Aorta (tissue), 5 donors: ENCODE results near the gene TK2. TPM values are rescaled to one million over a fixed set of nuclear protein-coding genes. Genes with fewer than 3 reads are reported as not detected.
A peak's percentile ranks its signal among the peaks of the same experiment; 100 is the strongest.

ENCODE experiments used
- ATAC-seq: fragments of 200-7000 bp; cut with Tn5 transposase; one replicate; pipeline ENCODE4 v1.9.1; 2022; ENCODE audit warnings: moderate library complexity; ENCODE audit not compliant: low FRiP score
- DNase-seq, 2 donors: peaks; one replicate each; pipeline ENCODE4 v3.0.0-alpha.2; 2020
- H3K27ac ChIP-seq, 2 donors: one replicate each; pipeline ENCODE4 v1.5.1; 2013; ENCODE audit warnings: low read length in 2 of 2, mild to moderate bottlenecking in 2 of 2, moderate library complexity in 2 of 2, control low read depth in 1 of 2, inconsistent platforms in 1 of 2, low read depth in 1 of 2
- H3K27me3 ChIP-seq, 2 donors: one replicate each; pipeline ENCODE4 v1.6.1; 2013; ENCODE audit warnings: control low read depth in 1 of 2, low read length in 1 of 2, mild to moderate bottlenecking in 1 of 2, moderate library complexity in 1 of 2; ENCODE audit not compliant: insufficient read depth in 2 of 2, control insufficient read depth in 1 of 2
- H3K36me3 ChIP-seq, 2 donors: one replicate each; pipeline ENCODE4 v1.6.1; 2013; ENCODE audit warnings: control low read depth in 1 of 2, low read length in 1 of 2, mild to moderate bottlenecking in 1 of 2; ENCODE audit not compliant: insufficient read depth in 2 of 2, control insufficient read depth in 1 of 2
- H3K4me1 ChIP-seq, 2 donors: one replicate each; pipeline ENCODE4 v1.6.1; 2013; ENCODE audit warnings: low read length in 2 of 2, control low read depth in 1 of 2, mild to moderate bottlenecking in 1 of 2, moderate library complexity in 1 of 2; ENCODE audit not compliant: insufficient read depth in 2 of 2, control insufficient read depth in 1 of 2
- H3K4me3 ChIP-seq, 2 donors: one replicate each; pipeline ENCODE4 v1.5.1; 2013; ENCODE audit warnings: low read length in 2 of 2, control low read depth in 1 of 2, mild to moderate bottlenecking in 1 of 2
- H3K9me3 ChIP-seq: one replicate; pipeline ENCODE4 v1.6.1; 2013; ENCODE audit warnings: mild to moderate bottlenecking, low read length; ENCODE audit not compliant: control insufficient read depth
- WGBS, 2 donors: extraction: QIAGEN DNeasy Blood & Tissue Kit; methylation state at CpG; one replicate each; pipeline ENCODE4 v1.1.7; 2013; 5-methylcytosine and 5-hydroxymethylcytosine counted together
- intact Hi-C, 2 donors: fragments of 100-400 bp; cut with DNase I; formaldehyde crosslinking; loops; one replicate each; pipeline versions ENCODE4 v1.14.2 to v1.15.0; 2022
- polyA plus RNA-seq, 2 donors: library from polyadenylated mRNA; stranded (reverse); fragments of 200-250 nt; gene quantifications; one replicate each; pipeline ENCODE4 v1.2.3, GENCODE V29; 2013
- total RNA-seq, 2 donors: library from RNA; stranded (reverse); fragmentation: NEBNext Ultra II Directional; extraction: Animal tissue kit (Norgen Biotek cat#: 25700); gene quantifications; one replicate each; pipeline ENCODE4 v1.2.1, GENCODE V29; 2021
- donor health status: healthy with polysubstance abuse.
- donor health status: Bipolar disorder and iron deficiency.
- donor health status: DM: no; HTN: no; CAD: no.
- donor health status: DM: no; HTN: no; CAD: no.
- donor health status: DM: yes; HTN: yes; CAD: no.

The TK2 gene
- total and polyA plus RNA-seq, 4 donors: 18.9 to 43.4 (median 28.9) TPM

DNA sequence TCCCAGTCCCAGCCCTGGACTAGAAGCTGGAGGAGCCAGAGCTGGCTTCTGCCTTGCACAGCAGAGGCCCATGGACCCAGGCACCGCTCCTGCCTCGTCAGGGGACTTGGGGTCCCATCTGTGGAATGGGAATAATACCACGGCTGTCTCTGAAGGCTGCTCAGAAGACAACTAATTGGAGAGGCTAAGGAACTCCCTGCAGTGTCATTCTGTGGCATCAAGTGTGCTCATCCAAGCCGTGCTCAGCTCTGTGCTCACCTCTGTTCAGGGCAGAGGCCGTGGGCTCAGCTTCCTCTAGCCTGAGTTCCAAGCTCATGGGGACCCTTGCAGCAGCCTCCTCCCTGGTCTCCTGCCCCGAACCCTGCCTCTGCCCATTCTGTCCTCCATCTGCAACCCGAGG, 91.1 kb downstream of the TK2 start:
- intact Hi-C loops: no loop called here
- ATAC-seq (no peak), DNase-seq (peak in 1 of 2 donors; percentile 61)
- no peaks in the 10 kb centered on the region for H3K4me1 ChIP-seq
- H3K9me3 ChIP-seq: no peaks in the 10 kb centered on the region
- no peaks in the 10 kb centered on the region for H3K27me3 ChIP-seq
- H3K27ac ChIP-seq: no peak overlapping the region
- 77 to 83% methylated on average over 7 of the region's 7 CpGs for WGBS, 2 donors
- H3K36me3 ChIP-seq: no peaks in the 10 kb centered on the region
- no peak overlapping the region for H3K4me3 ChIP-seq

- H3K9me3 ChIP-seq: no peaks in the 10 kb centered on the region
- no peaks in the 10 kb centered on the region for H3K36me3 ChIP-seq
- H3K27me3 ChIP-seq: no peaks in the 10 kb centered on the region
- WGBS, 2 donors: 88 to 95% methylated on average over 5 of the region's 5 CpGs
- intact Hi-C loops: no loop called here
- H3K4me1 ChIP-seq: no peaks in the 10 kb centered on the region
- ATAC-seq (no peak), DNase-seq (peak in 1 of 2 donors; percentile 9)
- no peak overlapping the region for H3K27ac ChIP-seq
- no peak overlapping the region for H3K4me3 ChIP-seq
Observed at GRCh38 chr16:66458292-66458691, 91.6 kb downstream of the TK2 start.

Other genes starting within 250 kb of the TK2 start
- 10 to 100 TPM; 38.2 to 97.5 TPM for gene CDH5, start 183.4 kb downstream of the TK2 start, total RNA-seq
- 1 to 10 TPM; 1.5 to 3.6 TPM for gene CDH5, start 183.4 kb downstream of the TK2 start, polyA plus RNA-seq
- 1 to 10 TPM in 1 of 2 donors, under 1 TPM in 1; 0.16 to 1.8 TPM for gene BEAN1, start 122.8 kb downstream of the TK2 start, total RNA-seq
- gene BEAN1, start 122.8 kb downstream of the TK2 start, polyA plus RNA-seq: under 1 TPM; 0.13 to 0.77 TPM
- 10 to 100 TPM; 23.4 to 44.4 TPM for gene CKLF, start 2.5 kb upstream of the TK2 start, total RNA-seq
- gene CKLF, start 2.5 kb upstream of the TK2 start, polyA plus RNA-seq: 10 to 100 TPM; 19.9 to 45.0 TPM
- 1 to 10 TPM; 1.7 to 7.3 TPM for gene CMTM1, start 16.3 kb upstream of the TK2 start, total RNA-seq
- gene CMTM1, start 16.3 kb upstream of the TK2 start, polyA plus RNA-seq: 1 to 10 TPM in 1 of 2 donors, not detected in 1; 2.6 TPM
- gene CMTM2, start 29.3 kb upstream of the TK2 start, total RNA-seq: 1 to 10 TPM in 1 of 2 donors, not detected in 1; 1.3 TPM
- not detected for gene CMTM2, start 29.3 kb upstream of the TK2 start, polyA plus RNA-seq
- 10 to 100 TPM; 24.9 to 49.1 TPM for gene CMTM3, start 54.6 kb upstream of the TK2 start, total RNA-seq
- gene CMTM3, start 54.6 kb upstream of the TK2 start, polyA plus RNA-seq: 10 to 100 TPM; 29.5 to 29.9 TPM
- gene CMTM4, start 146.6 kb upstream of the TK2 start, total RNA-seq: 10 to 100 TPM; 16.5 to 24.9 TPM
- gene CMTM4, start 146.6 kb upstream of the TK2 start, polyA plus RNA-seq: 10 to 100 TPM in 1 of 2 donors, 1 to 10 TPM in 1; 8.9 to 10.4 TPM
- gene DYNC1LI2, start 201.5 kb upstream of the TK2 start, total RNA-seq: 100 to 1,000 TPM; 166 to 169 TPM
- gene DYNC1LI2, start 201.5 kb upstream of the TK2 start, polyA plus RNA-seq: 100 to 1,000 TPM in 1 of 2 donors, 10 to 100 TPM in 1; 78.3 to 121 TPM